Measurements from ENCODE around the gene PMPCB. TPM values are rescaled to one million over a fixed set of nuclear protein-coding genes. Genes with fewer than 3 reads are reported as not detected.
A peak's percentile ranks its signal among the peaks of the same experiment; 100 is the strongest.

PMPCB gene
- total RNA-seq, 1 donor from 2014 or later: 48.7 TPM

DNA sequence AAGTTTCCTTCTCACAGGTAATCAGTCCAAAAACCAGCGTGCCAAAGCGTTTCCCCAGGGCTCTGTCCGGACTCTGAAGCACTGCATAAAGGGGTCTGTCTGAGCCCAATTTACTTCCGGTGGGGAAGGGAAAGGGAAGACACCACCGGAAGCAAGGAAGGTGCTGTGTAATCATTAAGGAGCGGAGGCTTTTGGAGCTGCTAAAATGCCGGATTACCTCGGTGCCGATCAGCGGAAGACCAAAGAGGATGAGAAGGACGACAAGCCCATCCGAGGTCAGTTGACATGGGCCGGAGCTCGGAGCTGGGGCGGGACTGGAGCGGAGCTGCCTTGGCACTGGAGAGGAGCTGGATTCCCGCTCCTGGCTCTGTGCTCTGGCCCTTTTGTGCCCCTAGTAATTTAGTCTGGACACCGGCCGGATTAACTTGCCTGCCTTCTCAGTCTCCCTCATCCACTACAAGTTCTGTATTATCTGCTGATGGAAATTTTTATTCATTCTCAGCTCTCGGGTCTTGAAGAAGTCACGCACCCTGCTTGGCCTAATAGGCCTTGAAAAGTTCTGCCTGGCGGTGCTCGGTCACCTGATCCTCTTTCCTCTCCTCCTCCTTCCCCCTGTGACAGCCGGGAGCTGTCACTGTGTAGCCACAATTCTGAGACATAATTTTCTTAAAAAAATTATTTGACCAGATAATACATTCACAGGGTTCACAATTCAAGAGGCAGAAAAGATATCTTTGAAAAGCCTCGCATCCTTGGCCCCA is 50.5 kb downstream of the PMPCB start, which contains the start of gene PSMC2:
TSS of gene PSMC2 (plus strand) at position 137 of the 761 bp plus-strand sequence. CDS start at position 206, 69 bp downstream.
- H3K36me3 ChIP-seq (ENCODE audit: control insufficient read depth, insufficient read depth, low read length): no peaks in the 10 kb centered on the region
- FAIRE-seq (no peak), DNase-seq (ENCODE audit: low read depth) (peak; percentile 80)
- peak within 1 kb of the TSS; percentile 53 for H3K4me3 ChIP-seq (ENCODE audit: low read depth, low read length)
- TF ChIP-seq CTCF (IDR thresholded peaks at IDR 0.05; ENCODE audit: insufficient read depth, low read length, severe bottlenecking): no peak
- no peaks in the 10 kb centered on the region for H3K27me3 ChIP-seq (ENCODE audit: control insufficient read depth, insufficient read depth, low read length)

DNA sequence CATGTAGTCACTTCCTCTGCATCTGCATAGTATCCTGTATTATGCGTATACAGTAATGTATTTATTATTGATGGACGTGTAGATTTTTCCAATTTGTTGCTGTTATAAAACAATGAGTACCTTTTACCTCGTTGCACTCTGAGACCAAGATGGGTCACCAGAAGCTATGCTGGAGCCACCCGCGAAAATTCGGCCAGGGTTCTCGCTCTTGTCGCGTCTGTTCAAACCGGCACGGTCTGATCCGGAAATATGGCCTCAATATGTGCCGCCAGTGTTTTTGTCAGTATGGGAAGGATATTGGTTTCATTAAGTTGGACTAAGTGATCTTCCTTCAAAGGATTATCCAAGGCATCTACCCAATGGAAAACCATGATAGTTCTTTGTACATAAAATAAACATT is 51.2 kb downstream of the PMPCB start:
- DNase-seq (ENCODE audit: low read depth): peak; percentile 3

DNA sequence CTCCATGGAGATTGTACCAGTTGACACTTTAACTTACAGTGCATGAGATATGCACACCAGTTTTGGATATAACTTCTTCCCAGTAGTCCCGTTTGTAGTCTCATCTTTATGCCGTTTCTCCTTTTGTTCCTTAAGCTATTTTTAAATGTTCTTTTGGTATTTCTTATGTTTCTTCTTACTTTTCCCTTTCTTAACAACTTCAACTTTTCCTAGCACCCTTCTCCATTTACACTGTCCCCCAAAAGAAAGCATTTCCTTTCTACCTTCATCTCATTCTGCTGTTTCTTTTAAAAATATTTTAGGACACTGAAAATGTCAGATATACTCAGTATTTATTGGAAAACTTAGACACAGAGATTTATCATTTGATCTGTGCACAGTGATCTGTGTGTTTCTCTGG is 51.7 kb downstream of the PMPCB start:
- DNase-seq (ENCODE audit: low read depth) (no peak), FAIRE-seq (no peak)
- no peaks in the 10 kb centered on the region for H3K27me3 ChIP-seq (ENCODE audit: control insufficient read depth, insufficient read depth, low read length)
- TF ChIP-seq CTCF (IDR thresholded peaks at IDR 0.05; ENCODE audit: insufficient read depth, low read length, severe bottlenecking): no peak
- H3K36me3 ChIP-seq (ENCODE audit: control insufficient read depth, insufficient read depth, low read length): peaks cover 2% of the 10 kb centered on the region
- H3K4me3 ChIP-seq (ENCODE audit: low read depth, low read length): peak overlapping the region; percentile 53

More for the DNA sequence above, 51.2 kb downstream of the PMPCB start:
- H3K36me3 ChIP-seq (ENCODE audit: control insufficient read depth, insufficient read depth, low read length): peaks cover 2% of the 10 kb centered on the region
- H3K4me3 ChIP-seq (ENCODE audit: low read depth, low read length): peak overlapping the region; percentile 53
- no peak for TF ChIP-seq CTCF (IDR thresholded peaks at IDR 0.05; ENCODE audit: insufficient read depth, low read length, severe bottlenecking)
- FAIRE-seq: no peak
- no peaks in the 10 kb centered on the region for H3K27me3 ChIP-seq (ENCODE audit: control insufficient read depth, insufficient read depth, low read length)

- Histone ChIP-seq H3K4me3 (ENCODE audit: low read depth, low read length) (no peak overlapping the region), H3K36me3 (ENCODE audit: control insufficient read depth, insufficient read depth, low read length) (peaks cover 3% of the 10 kb centered on the region), H3K27me3 (ENCODE audit: control insufficient read depth, insufficient read depth, low read length) (no peaks in the 10 kb centered on the region)
- FAIRE-seq: no peak
- no peak for TF ChIP-seq CTCF (IDR thresholded peaks at IDR 0.05; ENCODE audit: insufficient read depth, low read length, severe bottlenecking)
- DNase-seq (ENCODE audit: low read depth): no peak
Observed at GRCh38 chr7:103349805-103350204, 52.6 kb downstream of the PMPCB start.

Other genes starting within 250 kb of the PMPCB start
- 0.13 and 0.26 TPM in 2 replicates for gene FBXL13, start 222.6 kb upstream of the PMPCB start, total RNA-seq
- 40.1 and 46.6 TPM in 2 replicates for gene ARMC10, start 222.3 kb upstream of the PMPCB start, total RNA-seq
- 1.4 and 2.6 TPM in 2 replicates for gene NAPEPLD, start 148.3 kb upstream of the PMPCB start, total RNA-seq
- gene DNAJC2, start 47.3 kb downstream of the PMPCB start, total RNA-seq: 16.8 and 18.7 TPM in 2 replicates
- gene PSMC2, start 50.2 kb downstream of the PMPCB start, total RNA-seq: 182 and 186 TPM in 2 replicates
- gene SLC26A5, start 148.8 kb downstream of the PMPCB start, total RNA-seq: not detected in 2 replicates

Data from bronchial epithelial cell (primary cell).